Dendritic cell treated with granulocyte-macrophage colony-stimulating factor and Interleukin-4, amounts not matched to agents 40 ng/mL and 50 ng/mL, for 4 days (primary cell): ENCODE measurements around the gene ZNF695.
A peak's percentile ranks its signal among the peaks of the same experiment; 100 is the strongest.

ENCODE experiments used
- H3K27ac Mint-ChIP-seq: one replicate; pipeline ENCODE4 v1.8.0; 2022; ENCODE audit warnings: mild to moderate bottlenecking, mixed read lengths
- H3K27me3 Mint-ChIP-seq: one replicate; pipeline ENCODE4 v1.8.0; 2022; ENCODE audit warnings: mild to moderate bottlenecking, mixed read lengths
- H3K36me3 Mint-ChIP-seq: one replicate; pipeline ENCODE4 v1.8.0; 2022; ENCODE audit warnings: low read depth, mixed read lengths
- H3K4me1 Mint-ChIP-seq: one replicate; pipeline ENCODE4 v1.8.0; 2022; ENCODE audit warnings: low read depth, mixed read lengths
- H3K4me3 Mint-ChIP-seq: one replicate; pipeline ENCODE4 v1.8.0; 2022; ENCODE audit warnings: mild to moderate bottlenecking, moderate library complexity, mixed read lengths
- H3K9me3 Mint-ChIP-seq: one replicate; pipeline ENCODE4 v1.8.0; 2022; ENCODE audit warnings: mixed read lengths
- intact Hi-C: fragments of 100-400 bp; cut with micrococcal nuclease; formaldehyde crosslinking; loops from one replicate; pipeline ENCODE4 v1.15.0; 2022

ZNF695 gene

GRCh38 chr1:246987083-246987690 lies 20.7 kb downstream of the ZNF695 start:
- peaks cover 37% of the 10 kb centered on the region for H3K36me3 Mint-ChIP-seq

GRCh38 chr1:246978785-246979184 lies 29.1 kb downstream of the ZNF695 start:
- H3K4me1 Mint-ChIP-seq = no peaks in the 10 kb centered on the region
- peaks cover 2% of the 10 kb centered on the region for H3K36me3 Mint-ChIP-seq
- no peaks in the 10 kb centered on the region for H3K27me3 Mint-ChIP-seq
- intact Hi-C loops = no loop called here
- peaks cover 90% of the 10 kb centered on the region for H3K9me3 Mint-ChIP-seq
- H3K27ac Mint-ChIP-seq = no peak overlapping the region
- no peak overlapping the region for H3K4me3 Mint-ChIP-seq

More at GRCh38 chr1:246987083-246987690, 20.7 kb downstream of the ZNF695 start:
- no peak overlapping the region for H3K4me3 Mint-ChIP-seq
- H3K27me3 Mint-ChIP-seq = no peaks in the 10 kb centered on the region
- intact Hi-C loops = no loop called here
- H3K4me1 Mint-ChIP-seq = no peaks in the 10 kb centered on the region
- no peak overlapping the region for H3K27ac Mint-ChIP-seq
- H3K9me3 Mint-ChIP-seq = peaks cover 100% of the 10 kb centered on the region

GRCh38 chr1:246978281-246978680 lies 29.6 kb downstream of the ZNF695 start:
- no peaks in the 10 kb centered on the region for H3K36me3 Mint-ChIP-seq
- intact Hi-C loops = no loop called here
- peaks cover 85% of the 10 kb centered on the region for H3K9me3 Mint-ChIP-seq
- H3K4me1 Mint-ChIP-seq = no peaks in the 10 kb centered on the region
- no peak overlapping the region for H3K27ac Mint-ChIP-seq
- no peaks in the 10 kb centered on the region for H3K27me3 Mint-ChIP-seq
- no peak overlapping the region for H3K4me3 Mint-ChIP-seq

GRCh38 chr1:246971969-246972368 lies 35.9 kb downstream of the ZNF695 start:
- Mint-ChIP-seq H3K4me3 (no peak overlapping the region), H3K4me1 (peaks cover 11% of the 10 kb centered on the region), H3K27ac (no peak overlapping the region), H3K27me3 (no peaks in the 10 kb centered on the region), H3K36me3 (peaks cover 25% of the 10 kb centered on the region), H3K9me3 (peaks cover 69% of the 10 kb centered on the region)
- intact Hi-C loops = loop anchor here (1.0 kb wide), 2 partner anchors 40 to 65 kb away; no protein-coding TSS in a partner anchor

GRCh38 chr1:246971090-246971721 lies 36.7 kb downstream of the ZNF695 start:
- Mint-ChIP-seq H3K9me3 (peaks cover 70% of the 10 kb centered on the region), H3K4me1 (peaks cover 11% of the 10 kb centered on the region), H3K36me3 (peaks cover 26% of the 10 kb centered on the region), H3K27me3 (no peaks in the 10 kb centered on the region), H3K4me3 (peak overlapping the region; percentile 64), H3K27ac (no peak overlapping the region)
- intact Hi-C loops = loop anchor here (1.0 kb wide), 2 partner anchors 39 to 64 kb away; no protein-coding TSS in a partner anchor

GRCh38 chr1:246969621-246970020 lies 38.2 kb downstream of the ZNF695 start:
- Mint-ChIP-seq H3K4me1 (peaks cover 11% of the 10 kb centered on the region), H3K36me3 (peaks cover 33% of the 10 kb centered on the region), H3K4me3 (no peak overlapping the region), H3K27ac (no peak overlapping the region), H3K9me3 (peaks cover 68% of the 10 kb centered on the region), H3K27me3 (no peaks in the 10 kb centered on the region)
- intact Hi-C loops = no loop called here

- intact Hi-C loops = no loop called here
- H3K4me1 Mint-ChIP-seq = peaks cover 36% of the 10 kb centered on the region
- peaks cover 38% of the 10 kb centered on the region for H3K36me3 Mint-ChIP-seq
- peaks cover 1% of the 10 kb centered on the region for H3K27me3 Mint-ChIP-seq
- no peak overlapping the region for H3K27ac Mint-ChIP-seq
- no peak overlapping the region for H3K4me3 Mint-ChIP-seq
- H3K9me3 Mint-ChIP-seq = peaks cover 65% of the 10 kb centered on the region
These were observed 41.4 kb downstream of the ZNF695 start for GRCh38 chr1:246966502-246966901.

- Mint-ChIP-seq H3K36me3 (peaks cover 6% of the 10 kb centered on the region), H3K4me3 (peak overlapping the region; percentile 70), H3K9me3 (peaks cover 4% of the 10 kb centered on the region), H3K4me1 (peaks cover 43% of the 10 kb centered on the region), H3K27ac (peak overlapping the region; percentile 94), H3K27me3 (peaks cover 4% of the 10 kb centered on the region)
- intact Hi-C loops = loop anchor here (1.0 kb wide), 1 partner anchor 29 kb away; the partner anchor contains the start of gene AHCTF1
These were observed 47.7 kb downstream of the ZNF695 start for GRCh38 chr1:246959944-246960693.

- Mint-ChIP-seq H3K27me3 (peaks cover 2% of the 10 kb centered on the region), H3K4me3 (no peak overlapping the region), H3K27ac (no peak overlapping the region), H3K9me3 (no peaks in the 10 kb centered on the region), H3K36me3 (no peaks in the 10 kb centered on the region), H3K4me1 (no peaks in the 10 kb centered on the region)
- intact Hi-C loops = no loop called here
These were observed 53.7 kb downstream of the ZNF695 start for GRCh38 chr1:246954126-246954525.

GRCh38 chr1:246951413-246951812 lies 56.4 kb downstream of the ZNF695 start:
- intact Hi-C loops = no loop called here
- Mint-ChIP-seq H3K9me3 (no peaks in the 10 kb centered on the region), H3K4me1 (no peaks in the 10 kb centered on the region), H3K27ac (no peak overlapping the region), H3K27me3 (no peaks in the 10 kb centered on the region), H3K36me3 (no peaks in the 10 kb centered on the region), H3K4me3 (no peak overlapping the region)

- intact Hi-C loops = no loop called here
- no peaks in the 10 kb centered on the region for H3K4me1 Mint-ChIP-seq
- H3K27me3 Mint-ChIP-seq = no peaks in the 10 kb centered on the region
- H3K4me3 Mint-ChIP-seq = no peak overlapping the region
- H3K36me3 Mint-ChIP-seq = no peaks in the 10 kb centered on the region
- H3K9me3 Mint-ChIP-seq = no peaks in the 10 kb centered on the region
- no peak overlapping the region for H3K27ac Mint-ChIP-seq
These were observed 57.9 kb downstream of the ZNF695 start for GRCh38 chr1:246949956-246950355.

- no peaks in the 10 kb centered on the region for H3K9me3 Mint-ChIP-seq
- H3K27ac Mint-ChIP-seq = no peak overlapping the region
These were observed 60.6 kb downstream of the ZNF695 start for GRCh38 chr1:246947255-246947654.

GRCh38 chr1:246946366-246946765 lies 61.5 kb downstream of the ZNF695 start:
- Mint-ChIP-seq H3K36me3 (no peaks in the 10 kb centered on the region), H3K27ac (no peak overlapping the region)
- intact Hi-C loops = no loop called here

More at GRCh38 chr1:246947255-246947654, 60.6 kb downstream of the ZNF695 start:
- Mint-ChIP-seq H3K4me3 (no peak overlapping the region), H3K27me3 (no peaks in the 10 kb centered on the region), H3K4me1 (no peaks in the 10 kb centered on the region), H3K36me3 (no peaks in the 10 kb centered on the region)
- intact Hi-C loops = no loop called here

More at GRCh38 chr1:246946366-246946765, 61.5 kb downstream of the ZNF695 start:
- H3K27me3 Mint-ChIP-seq = no peaks in the 10 kb centered on the region
- H3K4me3 Mint-ChIP-seq = no peak overlapping the region
- H3K4me1 Mint-ChIP-seq = no peaks in the 10 kb centered on the region
- H3K9me3 Mint-ChIP-seq = no peaks in the 10 kb centered on the region
